OCI-LY3 (cell line): ENCODE data around the gene CPT2.

Source experiments
- H2AFZ ChIP-seq: fragments of 200-600, 300-600 bp; shearing (Covaris generic); 2 replicates; pipeline ENCODE4 v1.6.0; 2014; ENCODE audit warnings: antibody characterized with exemption, low read depth, low read length
- H3K27ac ChIP-seq: fragments of 200-600, 300-600 bp; sonication (generic); 2 replicates; pipeline ENCODE4 v1.5.1; 2014; ENCODE audit warnings: mild to moderate bottlenecking, low read length, moderate library complexity, mixed read lengths
- H3K27me3 ChIP-seq: fragments of 200-600, 300-600 bp; sonication (generic); 2 replicates; pipeline ENCODE4 v1.6.1; 2014; ENCODE audit warnings: low read depth, low read length, mixed read lengths
- H3K36me3 ChIP-seq: fragments of 200-600, 300-600 bp; sonication (generic); replicated peaks from 2 replicates; pipeline ENCODE3; 2014; ENCODE audit warnings: low read depth, low read length, mixed read lengths
- H3K4me1 ChIP-seq: fragments of 300-600, 200-600 bp; sonication (generic); 2 replicates; pipeline ENCODE4 v1.6.1; 2014; ENCODE audit warnings: low read length, mixed read lengths
- H3K4me2 ChIP-seq: fragments of 200-600, 300-600 bp; sonication (generic); 2 replicates; pipeline ENCODE4 v1.6.1; 2014; ENCODE audit warnings: low read length, mixed read lengths
- H3K4me3 ChIP-seq: fragments of 300-600, 200-600 bp; sonication (generic); 2 replicates; pipeline ENCODE4 v1.5.1; 2014; ENCODE audit warnings: antibody characterized with exemption, mild to moderate bottlenecking, low read length, moderate library complexity
- H3K79me2 ChIP-seq: fragments of 300-600, 200-600 bp; shearing (Covaris generic); 2 replicates; pipeline ENCODE4 v1.6.1; 2014; ENCODE audit warnings: mild to moderate bottlenecking, low read length, mixed read lengths
- H3K9ac ChIP-seq: fragments of 300-600, 200-600 bp; shearing (Covaris generic); 2 replicates; pipeline ENCODE4 v1.6.0; 2014; ENCODE audit warnings: mild to moderate bottlenecking, low read length, moderate library complexity
- H3K9me3 ChIP-seq: fragments of 200-600, 300-600 bp; shearing (Covaris generic); 2 replicates; pipeline ENCODE4 v1.6.1; 2014; ENCODE audit warnings: low read length, mixed read lengths; ENCODE audit not compliant: insufficient read depth
- H4K20me1 ChIP-seq: fragments of 200-600, 300-600 bp; sonication (generic); 2 replicates; pipeline ENCODE4 v1.6.1; 2016; ENCODE audit warnings: low read length, mixed read lengths; ENCODE audit not compliant: insufficient read depth
- CTCF ChIP-seq: fragments of 200-600, 300-600 bp; sonication (generic); IDR thresholded peaks from 2 replicates; pipeline ENCODE4 v1.5.1; 2014; ENCODE audit warnings: antibody characterized with exemption, low read length, low read depth
- EZH2phosphoT487 ChIP-seq: fragments of 200-600 bp; shearing (Covaris generic); IDR thresholded peaks from 2 replicates; pipeline ENCODE4 v1.6.1; 2018; ENCODE audit warnings: antibody characterized with exemption, mixed run types, low read depth

The CPT2 gene

DNA sequence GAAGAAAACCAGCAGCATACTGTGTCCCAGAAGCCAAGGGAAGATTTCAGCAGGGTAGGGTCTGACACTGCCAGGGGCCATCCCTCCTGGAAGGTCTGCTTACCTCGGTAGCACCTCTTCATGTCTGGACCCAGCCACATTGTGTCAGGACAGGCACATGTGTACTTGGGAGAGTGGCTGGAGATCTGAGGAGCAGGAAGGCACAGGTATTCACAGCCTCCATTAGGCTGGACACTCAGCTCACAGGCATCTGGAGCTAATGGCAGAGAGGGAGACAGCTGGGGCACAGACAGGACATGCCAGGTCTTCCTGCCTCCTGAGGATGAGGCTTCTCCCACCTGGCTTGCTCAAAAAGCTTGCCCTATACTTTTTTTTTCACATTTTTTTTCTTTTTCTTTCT is 61.6 kb downstream of the CPT2 start:
- Histone ChIP-seq H3K9me3 (no peaks in the 10 kb centered on the region), H3K4me1 (peaks cover 22% of the 10 kb centered on the region), H3K79me2 (no peaks in the 10 kb centered on the region), H3K9ac (no peak overlapping the region), H3K27ac (no peak overlapping the region), H3K4me3 (no peak overlapping the region), H3K27me3 (no peaks in the 10 kb centered on the region), H2AFZ (no peak overlapping the region), H4K20me1 (no peaks in the 10 kb centered on the region), H3K4me2 (no peak overlapping the region), H3K36me3 (peaks cover 66% of the 10 kb centered on the region)
- no peak for TF ChIP-seq EZH2phosphoT487
- TF ChIP-seq CTCF = no peak

- H4K20me1 ChIP-seq = no peaks in the 10 kb centered on the region
- H3K79me2 ChIP-seq = no peaks in the 10 kb centered on the region
- peak overlapping the region; percentile 35 for H3K4me2 ChIP-seq
- peaks cover 61% of the 10 kb centered on the region for H3K36me3 ChIP-seq
- TF ChIP-seq CTCF = no peak
- no peak for TF ChIP-seq EZH2phosphoT487
- peak overlapping the region; percentile 85 for H3K27ac ChIP-seq
- H3K9ac ChIP-seq = peak overlapping the region; percentile 1; the same call in 1 of the 2 replicates
- no peak overlapping the region for H2AFZ ChIP-seq
- H3K27me3 ChIP-seq = no peaks in the 10 kb centered on the region
- H3K9me3 ChIP-seq = no peaks in the 10 kb centered on the region
- H3K4me3 ChIP-seq = no peak overlapping the region
- peaks cover 22% of the 10 kb centered on the region for H3K4me1 ChIP-seq
These were observed 63.3 kb downstream of the CPT2 start for GRCh38 chr1:53259932-53260331.

GRCh38 chr1:53260631-53261247 is 64.1 kb downstream of the CPT2 start:
- no peak overlapping the region for H2AFZ ChIP-seq
- TF ChIP-seq EZH2phosphoT487 = no peak
- TF ChIP-seq CTCF = no peak
- H3K9me3 ChIP-seq = no peaks in the 10 kb centered on the region
- H3K4me3 ChIP-seq = no peak overlapping the region
- peaks cover 59% of the 10 kb centered on the region for H3K36me3 ChIP-seq
- H3K27ac ChIP-seq = peak overlapping the region; percentile 85
- H3K9ac ChIP-seq = no peak overlapping the region
- no peaks in the 10 kb centered on the region for H3K27me3 ChIP-seq
- no peaks in the 10 kb centered on the region for H3K79me2 ChIP-seq
- H4K20me1 ChIP-seq = no peaks in the 10 kb centered on the region
- H3K4me1 ChIP-seq = peaks cover 22% of the 10 kb centered on the region
- H3K4me2 ChIP-seq = peak overlapping the region; percentile 35; the same call in 1 of the 2 replicates

DNA sequence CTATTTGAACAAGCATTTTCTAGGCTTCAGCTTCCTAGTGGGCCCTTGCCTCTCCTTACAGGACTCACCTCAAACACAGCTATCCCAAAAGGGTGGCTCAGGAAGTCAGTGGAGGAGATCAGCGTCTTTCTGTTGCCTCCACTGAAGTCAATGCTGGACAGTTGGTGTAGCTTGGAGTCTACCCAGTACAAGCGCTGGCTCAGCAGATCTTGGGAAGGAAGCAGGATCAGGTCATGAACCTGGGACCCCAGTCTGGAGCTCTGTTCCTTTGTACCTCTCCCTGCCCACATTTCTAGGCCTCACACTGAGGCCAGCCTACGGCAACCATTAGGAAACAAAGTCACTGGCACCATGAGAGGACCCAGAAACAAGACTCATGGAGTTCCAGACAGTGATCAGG is 65.4 kb downstream of the CPT2 start:
- Histone ChIP-seq H2AFZ (no peak overlapping the region), H3K27ac (no peak overlapping the region), H3K4me1 (peaks cover 22% of the 10 kb centered on the region), H3K9ac (no peak overlapping the region), H3K9me3 (no peaks in the 10 kb centered on the region), H3K4me3 (no peak overlapping the region), H4K20me1 (no peaks in the 10 kb centered on the region), H3K79me2 (no peaks in the 10 kb centered on the region), H3K4me2 (no peak overlapping the region), H3K36me3 (peaks cover 54% of the 10 kb centered on the region), H3K27me3 (no peaks in the 10 kb centered on the region)
- no peak for TF ChIP-seq CTCF
- no peak for TF ChIP-seq EZH2phosphoT487
